Heart left ventricle (tissue), 16 donors: ENCODE measurements around the gene IL4R. TPM values are rescaled to one million over a fixed set of nuclear protein-coding genes. Genes with fewer than 3 reads are reported as not detected.
A peak's percentile ranks its signal among the peaks of the same experiment; 100 is the strongest.

ENCODE experiments used
- ATAC-seq, 4 donors: fragments of 200-7000 bp; cut with Tn5 transposase; one replicate each; pipeline ENCODE4 v1.9.1; 2020 to 2022; ENCODE audit warnings: moderate library complexity in 4 of 4, mild to moderate bottlenecking in 3 of 4, moderate number of reproducible peaks in 1 of 4
- DNase-seq, 5 donors: peaks; one replicate each; pipeline ENCODE4 v3.0.0-alpha.2; 2020
- H3K27ac ChIP-seq, 12 donors: fragments of 200-600 bp; sonication (generic) in 4 of 12; one replicate each; pipeline versions ENCODE4 v1.5.0 to v1.8.0; 2016 to 2022; ENCODE audit warnings: mild to moderate bottlenecking in 2 of 12
- H3K27me3 ChIP-seq, 9 donors: fragments of 200-600 bp; sonication (generic) in 2 of 9; one replicate each; pipeline versions ENCODE4 v1.5.1 to v1.8.0; 2016 to 2022; ENCODE audit warnings: mild to moderate bottlenecking in 3 of 9
- H3K36me3 ChIP-seq, 9 donors: fragments of 200-600 bp; sonication (generic) in 2 of 9; one replicate each; pipeline versions ENCODE4 v1.5.0 to v1.8.0; 2018 to 2022; ENCODE audit warnings: mild to moderate bottlenecking in 2 of 9
- H3K4me1 ChIP-seq, 12 donors: fragments of 200-600 bp; sonication (generic) in 4 of 12; one replicate each; pipeline versions ENCODE4 v1.5.0 to v1.8.0; 2016 to 2022; ENCODE audit warnings: mild to moderate bottlenecking in 3 of 12
- H3K4me3 ChIP-seq, 12 donors: fragments of 200-600 bp; sonication (generic) in 4 of 12; one replicate each; pipeline versions ENCODE4 v1.5.0 to v1.8.0; 2017 to 2022; ENCODE audit warnings: mild to moderate bottlenecking in 9 of 12, moderate library complexity in 4 of 12
- H3K9me3 ChIP-seq, 12 donors: fragments of 200-600 bp; sonication (generic) in 4 of 12; one replicate each; pipeline versions ENCODE4 v1.5.0 to v1.8.0; 2016 to 2022; ENCODE audit warnings: mild to moderate bottlenecking in 1 of 12
- POLR2A ChIP-seq, 2 donors: fragments of 450-650 bp; IDR thresholded peaks; one replicate each; pipeline ENCODE4 v1.6.1; 2017; ENCODE audit warnings: antibody characterized with exemption in 2 of 2, mild to moderate bottlenecking in 2 of 2, moderate library complexity in 2 of 2
- WGBS, 4 donors: extraction: QIAGEN DNeasy Blood & Tissue Kit in 2 of 4; methylation state at CpG; one replicate each; pipeline versions ENCODE4 v1.1.5 to v1.1.7; 2013 to 2018; 5-methylcytosine and 5-hydroxymethylcytosine counted together
- intact Hi-C, 10 donors: fragments of 100-400 bp; cut with DNase I; formaldehyde crosslinking; loops; one replicate each; pipeline versions ENCODE4 v1.11.1 to v1.14.2; 2022
- polyA plus RNA-seq, 2 donors: library from polyadenylated mRNA; stranded (reverse); fragments of 200-250 nt; gene quantifications; one replicate each; pipeline ENCODE4 v1.2.3, GENCODE V29; 2013
- total RNA-seq, 9 donors: library from RNA; depleted of rRNA in 2 of 9; stranded (reverse); fragments of >200 nt in 2 of 9; fragmentation: NEBNext Ultra II Directional in 3 of 9; extraction: Animal tissue kit (Norgen Biotek cat#: 25700) in 3 of 9; gene quantifications; one replicate each; pipeline versions ENCODE4 v1.1.0 to v1.2.4, GENCODE V29; 2016 to 2023
- TF ChIP-seq, protein P1 (sequence below), 12 donors: fragments of 200-600 bp; sonication (generic) in 4 of 12; IDR thresholded peaks; one replicate each; pipeline versions ENCODE4 v1.5.0 to v1.8.0; 2018 to 2022; ENCODE audit warnings: antibody characterized with exemption in 12 of 12, mild to moderate bottlenecking in 5 of 12
- donor health status: ischemic (EF 13 %, LVEDD 7.1; RV severe dilation, severe dysfunction).
- donor health status: healthy with polysubstance abuse.
- donor health status: DM: no; HTN: yes; CAD: no.
- donor health status: DM: no; HTN: no; CAD: no.
- donor health status: ischemic (EF 25% LVEDD 6.9; RV normal size, moderate dysfunction).
- donor health status: ischemic (EF 25% LVEDD 5.7; RV mildly dilated, moderate dysfunction).
- donor health status: healthy.
- donor health status: DM: yes; HTN: yes; CAD: no.
- donor health status: ischemic (EF 35%, LVEDD 5.7; RV mildly dilated, moderate dysfunction).
- donor health status: nonischemic (EF 11% LVEDD 7.7; RV severe dilation, severe dysfunction).
- donor health status: DM: yes; HTN: yes; CAD: no.
- donor health status: PGD.
- donor health status: ischemic (EF 29% LVEDD 5.4; RV normal size, mild dysfunction).
- donor health status: nonischemic (EF 23%, LVEDD 6.1; RV moderate dilation, normal function).

The IL4R gene
- total and polyA plus RNA-seq, 11 donors = 5.8 to 47.4 (median 8.2) TPM

DNA sequence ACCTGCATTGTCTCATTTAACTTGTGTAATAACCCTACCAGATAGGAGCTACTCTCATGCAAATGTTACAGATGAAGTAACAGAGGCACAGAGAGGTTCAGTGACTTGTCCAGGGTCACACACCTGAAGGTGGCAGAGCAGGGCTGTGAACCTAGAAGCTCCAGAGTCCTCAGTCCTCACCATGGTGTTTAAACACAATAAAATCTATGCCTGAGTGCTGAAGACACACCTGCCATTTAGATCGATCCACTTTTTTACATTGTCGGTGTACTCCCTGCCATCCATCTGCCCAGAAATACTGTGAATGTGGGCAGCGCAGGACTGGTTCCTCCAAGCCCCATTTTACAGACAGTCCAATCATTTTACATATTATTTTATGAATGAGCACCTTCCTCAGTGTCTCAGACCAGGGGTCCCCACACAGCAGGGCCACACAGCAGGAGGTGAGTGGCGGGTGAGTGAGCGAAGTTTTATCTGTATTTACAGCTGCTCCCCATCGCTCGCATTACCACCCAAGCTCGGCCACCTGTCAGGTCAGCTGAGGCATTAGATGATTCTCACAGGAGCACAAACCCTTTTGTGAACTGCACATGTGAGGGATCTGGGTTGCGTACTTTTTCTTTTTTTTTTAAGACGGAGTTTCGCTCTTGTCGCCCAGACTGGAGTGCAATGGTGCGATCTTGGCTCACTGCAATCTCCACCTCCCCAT lies 5.6 kb downstream of the IL4R start:
- H3K27me3 ChIP-seq = peaks cover 0 to 4% (median 0%) of the 10 kb centered on the region in 9 donors
- H3K4me3 ChIP-seq = peak overlapping the region in 1 of 12 donors; percentile 97
- ATAC-seq (no peak), DNase-seq (no peak)
- TF ChIP-seq POLR2A (IDR thresholded peaks at IDR 0.05) = no peak
- TF ChIP-seq, protein P1, sequence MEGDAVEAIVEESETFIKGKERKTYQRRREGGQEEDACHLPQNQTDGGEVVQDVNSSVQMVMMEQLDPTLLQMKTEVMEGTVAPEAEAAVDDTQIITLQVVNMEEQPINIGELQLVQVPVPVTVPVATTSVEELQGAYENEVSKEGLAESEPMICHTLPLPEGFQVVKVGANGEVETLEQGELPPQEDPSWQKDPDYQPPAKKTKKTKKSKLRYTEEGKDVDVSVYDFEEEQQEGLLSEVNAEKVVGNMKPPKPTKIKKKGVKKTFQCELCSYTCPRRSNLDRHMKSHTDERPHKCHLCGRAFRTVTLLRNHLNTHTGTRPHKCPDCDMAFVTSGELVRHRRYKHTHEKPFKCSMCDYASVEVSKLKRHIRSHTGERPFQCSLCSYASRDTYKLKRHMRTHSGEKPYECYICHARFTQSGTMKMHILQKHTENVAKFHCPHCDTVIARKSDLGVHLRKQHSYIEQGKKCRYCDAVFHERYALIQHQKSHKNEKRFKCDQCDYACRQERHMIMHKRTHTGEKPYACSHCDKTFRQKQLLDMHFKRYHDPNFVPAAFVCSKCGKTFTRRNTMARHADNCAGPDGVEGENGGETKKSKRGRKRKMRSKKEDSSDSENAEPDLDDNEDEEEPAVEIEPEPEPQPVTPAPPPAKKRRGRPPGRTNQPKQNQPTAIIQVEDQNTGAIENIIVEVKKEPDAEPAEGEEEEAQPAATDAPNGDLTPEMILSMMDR (IDR thresholded peaks at IDR 0.05) = no peak
- H3K36me3 ChIP-seq = peaks cover 0 to 28% (median 0%) of the 10 kb centered on the region in 9 donors
- intact Hi-C loops = loop anchor here in 7 of 10 donors (5.0 to 10.0 kb wide), 5 partner anchors 48 to 85 kb away; partner anchors contain the start of gene NSMCE1 (in 1 of the 7)
- peak overlapping the region in 5 of 12 donors; percentile 30 to 99 (median 44) for H3K27ac ChIP-seq
- H3K4me1 ChIP-seq = peaks cover 0 to 99% (median 26%) of the 10 kb centered on the region in 12 donors
- WGBS, 4 donors = 90 to 96% (median 94%) methylated on average over 13 of the region's 13 CpGs
- no peaks in the 10 kb centered on the region for H3K9me3 ChIP-seq

- peaks cover 0 to 29% (median 0%) of the 10 kb centered on the region in 9 donors for H3K36me3 ChIP-seq
- DNase-seq (no peak), ATAC-seq (no peak)
- no peaks in the 10 kb centered on the region for H3K9me3 ChIP-seq
- 79 to 89% (median 86%) methylated on average over 11 to 12 of the region's 12 CpGs for WGBS, 4 donors
- peaks cover 0 to 4% (median 0%) of the 10 kb centered on the region in 9 donors for H3K27me3 ChIP-seq
- TF ChIP-seq, protein P1 (IDR thresholded peaks at IDR 0.05) = no peak
- TF ChIP-seq POLR2A (IDR thresholded peaks at IDR 0.05) = no peak
- H3K4me3 ChIP-seq = no peak overlapping the region
- intact Hi-C loops = loop anchor here in 1 of 10 donors (5.0 kb wide), 1 partner anchor 37 kb away; no protein-coding TSS in a partner anchor
- peaks cover 0 to 92% (median 18%) of the 10 kb centered on the region in 12 donors for H3K4me1 ChIP-seq
- peak overlapping the region in 3 of 12 donors; percentile 39 to 98 (median 65) for H3K27ac ChIP-seq
These were observed 6.7 kb downstream of the IL4R start for GRCh38 chr16:27320261-27321012.

DNA sequence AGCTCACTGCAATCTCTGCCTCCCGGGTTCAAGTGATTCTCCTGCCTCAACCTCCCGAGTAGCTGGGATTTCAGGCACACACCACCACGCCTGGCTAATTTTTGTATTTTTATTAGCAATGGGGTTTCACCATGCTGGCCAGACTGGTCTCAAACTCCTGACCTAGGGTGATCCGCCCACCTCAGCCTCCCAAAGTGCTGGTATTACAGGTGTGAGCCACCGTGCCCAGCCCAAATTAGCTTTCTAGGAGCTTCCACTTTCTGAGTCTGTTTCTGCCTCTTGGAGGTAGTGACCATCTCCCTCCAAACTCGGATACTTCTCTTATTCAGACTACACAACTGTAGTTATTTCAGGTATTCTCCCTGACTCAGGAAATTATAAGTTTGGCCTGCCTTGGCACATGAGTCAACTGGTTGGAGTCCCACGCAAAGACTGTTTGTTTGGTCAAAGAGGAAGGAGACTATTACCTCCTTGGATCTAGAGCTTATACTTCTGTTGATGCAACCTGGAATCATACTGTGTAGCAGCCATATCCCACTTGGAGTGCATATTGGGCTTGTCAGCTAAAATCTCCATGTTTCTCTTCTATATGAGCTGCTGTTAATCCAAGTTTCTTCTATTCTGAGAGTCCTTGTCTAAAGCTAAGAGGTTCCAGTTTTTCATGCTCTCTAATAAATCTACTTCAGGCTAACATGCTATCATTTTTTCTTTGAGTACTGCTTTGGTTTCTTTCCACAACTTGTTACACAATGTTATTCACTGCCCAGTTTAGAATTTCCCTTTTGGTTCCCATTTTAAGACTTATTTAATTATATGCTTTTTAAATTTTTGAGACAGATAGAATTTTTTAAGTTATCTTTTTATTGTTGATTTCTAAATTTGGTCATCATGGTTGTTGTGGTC lies 7.5 kb downstream of the IL4R start:
- DNase-seq (no peak), ATAC-seq (no peak)
- 88 to 90% (median 89%) methylated on average over 7 of the region's 7 CpGs for WGBS, 4 donors
- Histone ChIP-seq H3K4me3 (no peak overlapping the region), H3K27ac (peak overlapping the region in 2 of 12 donors; percentile 65 to 98), H3K4me1 (peaks cover 0 to 92% (median 13%) of the 10 kb centered on the region in 12 donors), H3K36me3 (peaks cover 0 to 31% (median 0%) of the 10 kb centered on the region in 9 donors), H3K27me3 (peaks cover 0 to 4% (median 0%) of the 10 kb centered on the region in 9 donors), H3K9me3 (no peaks in the 10 kb centered on the region)
- no peak for TF ChIP-seq POLR2A (IDR thresholded peaks at IDR 0.05)
- TF ChIP-seq, protein P1 (IDR thresholded peaks at IDR 0.05) = no peak
- intact Hi-C loops = loop anchor here in 1 of 10 donors (5.0 kb wide), 1 partner anchor 36 kb away; no protein-coding TSS in a partner anchor
